Stimulated activated CD8-positive, alpha-beta memory T cell treated with anti-CD3 and anti-CD28 coated beads, Interleukin-7, amount 100 ng/mL, for 4 hours (primary cell): ENCODE results near the gene DBI.
"Not testable (repeated sequence)": the region's sequence is repeated elsewhere in the genome, so short reads cannot be mapped to it uniquely, and the experiment has no call there.

Experiments
- DNase-seq, 2 donors: peaks; one replicate each; pipeline ENCODE4 v3.0.0-alpha.2; 2020; ENCODE audit warnings: low read depth in 2 of 2

The DBI gene

GRCh38 chr2:119402106-119402505, 35.3 kb downstream of the DBI start:
- DNase-seq: no peak

GRCh38 chr2:119402645-119403560, 36.1 kb downstream of the DBI start:
- no peak for DNase-seq

- not testable (repeated sequence) for DNase-seq
Observed at GRCh38 chr2:119403618-119404017, 36.8 kb downstream of the DBI start.

- DNase-seq: no peak
Observed at GRCh38 chr2:119405151-119405550, 38.4 kb downstream of the DBI start.

DNA sequence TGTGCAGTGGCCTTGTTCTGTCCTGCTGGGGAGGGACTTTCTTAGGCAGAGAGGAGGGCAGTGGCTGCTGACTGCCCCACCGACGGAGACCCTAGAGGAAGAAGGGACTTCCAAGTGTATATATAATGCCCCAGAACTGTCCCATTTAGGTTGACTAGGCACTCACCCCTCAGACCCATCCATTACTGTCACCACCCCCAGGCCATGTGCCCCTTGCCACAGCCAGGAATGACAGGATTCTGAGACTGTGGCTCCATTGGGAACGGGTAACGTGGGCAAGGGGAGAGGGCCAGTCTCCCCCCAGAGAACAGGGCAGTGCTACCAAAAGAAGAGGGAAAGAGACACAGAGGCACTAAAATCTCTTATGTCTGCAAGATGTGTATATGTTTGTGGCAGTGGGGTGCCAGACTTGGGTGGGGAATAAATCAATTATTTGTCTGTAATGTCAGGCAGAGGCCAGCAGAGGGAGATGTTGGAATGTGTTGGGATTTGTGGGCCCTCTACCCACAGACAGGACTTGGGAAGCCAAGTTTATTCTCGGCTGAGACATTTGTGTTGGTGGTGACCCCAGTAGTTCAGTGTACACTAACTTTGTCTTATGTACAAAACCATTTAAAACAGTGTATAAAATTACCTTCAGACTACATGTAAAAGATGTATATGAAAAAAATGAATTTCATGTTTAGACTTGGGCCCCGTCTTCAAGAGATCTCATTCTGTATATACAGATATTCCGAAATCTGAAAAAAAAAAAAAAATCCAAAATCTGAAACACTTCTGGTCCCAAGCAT, 40.8 kb downstream of the DBI start:
- no peak for DNase-seq

DNA sequence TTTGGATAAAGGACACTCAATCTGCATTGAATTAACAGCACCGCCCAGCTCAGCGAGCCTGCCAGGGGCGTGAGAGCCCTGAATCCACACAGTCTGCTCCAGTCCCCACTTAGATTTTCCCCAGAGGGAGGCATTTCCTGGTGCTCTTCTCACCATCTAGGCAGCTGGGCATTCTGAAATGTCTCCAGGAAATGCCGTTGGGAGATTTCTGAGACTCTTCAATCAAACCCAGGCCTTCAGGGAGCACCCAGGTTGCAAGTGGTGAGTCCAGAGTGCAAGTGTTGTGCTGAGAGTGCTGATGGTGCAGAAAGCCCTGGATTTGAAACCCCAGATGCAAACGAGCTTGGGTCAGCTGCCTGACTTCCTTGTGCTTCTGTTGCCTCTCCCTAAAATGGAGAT, 41.4 kb downstream of the DBI start:
- DNase-seq: no peak

GRCh38 chr2:119409506-119409905, 42.7 kb downstream of the DBI start:
- DNase-seq: no peak

GRCh38 chr2:119414894-119415293, 48.1 kb downstream of the DBI start:
- DNase-seq: no peak

- DNase-seq: no peak
Observed at GRCh38 chr2:119415630-119416029, 48.9 kb downstream of the DBI start.

DNA sequence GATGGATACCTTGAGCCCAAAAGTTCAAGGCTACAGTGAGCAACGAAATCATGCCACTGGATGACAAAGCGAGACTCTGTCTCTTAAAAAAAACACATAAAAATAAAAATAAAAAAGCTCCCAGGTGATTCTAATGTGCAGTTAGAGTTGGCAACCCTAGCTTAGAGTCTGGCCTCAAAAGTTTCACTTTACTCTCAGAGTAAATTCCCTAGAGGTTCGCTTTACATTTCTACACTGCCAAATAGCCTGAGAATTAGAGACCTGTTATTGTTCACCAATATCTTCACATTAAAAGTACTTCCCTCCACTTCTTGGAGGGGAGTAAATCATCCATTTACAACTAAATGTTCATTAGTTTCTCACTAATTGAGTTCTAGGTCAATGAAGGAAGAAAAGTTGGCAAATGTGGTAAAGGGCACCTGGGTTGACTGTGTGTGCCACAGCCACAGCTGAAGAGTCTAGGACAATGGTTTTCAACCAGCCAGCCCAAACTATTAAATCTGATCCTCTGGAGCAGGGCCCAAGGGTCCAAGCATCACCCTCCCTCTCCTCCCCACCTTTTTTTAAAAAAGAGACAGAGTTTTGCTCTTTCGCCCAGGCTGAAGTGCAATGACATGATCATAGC, 49.6 kb downstream of the DBI start:
- no peak for DNase-seq

- DNase-seq: no peak
Observed at GRCh38 chr2:119417908-119418307, 51.1 kb downstream of the DBI start.

- no peak for DNase-seq
Observed at GRCh38 chr2:119419065-119419464, 52.3 kb downstream of the DBI start.

GRCh38 chr2:119419803-119420508, 53.2 kb downstream of the DBI start:
- DNase-seq: no peak

DNA sequence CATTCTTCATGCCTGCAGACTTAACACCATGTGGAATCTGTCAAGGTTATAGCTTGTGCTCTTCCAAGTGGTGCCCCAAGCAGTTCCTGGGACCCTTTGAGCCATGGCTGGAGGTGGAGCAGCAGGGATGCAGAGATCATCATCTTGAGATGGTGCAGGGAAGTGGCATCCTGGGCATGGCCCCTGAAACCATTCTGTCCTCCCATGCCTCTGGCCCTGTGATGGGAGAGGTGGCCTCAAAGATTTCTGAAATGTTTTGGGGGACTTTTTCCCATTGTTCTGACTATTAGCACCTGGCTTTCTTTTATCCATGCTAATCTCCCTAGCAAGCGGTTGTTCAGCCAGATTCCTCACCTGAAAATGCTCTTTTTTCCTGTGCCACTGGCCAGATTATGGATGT, 54.5 kb downstream of the DBI start:
- DNase-seq: no peak

GRCh38 chr2:119421741-119422140, 55.0 kb downstream of the DBI start:
- no peak for DNase-seq
